Activated T-cell treated with anti-CD3 and anti-CD28 coated beads, Interleukin-2, amount 50 U/mL, for 1 hour (primary cell): ENCODE results near the gene EPB41L4A.

Experiments used
- DNase-seq: peaks from one replicate; pipeline ENCODE4 v3.0.0-alpha.2; 2020

Gene EPB41L4A

GRCh38 chr5:112350626-112351025, 68.5 kb downstream of the EPB41L4A start:
- no peak for DNase-seq

- no peak for DNase-seq
Measured at GRCh38 chr5:112349371-112349770, 69.7 kb downstream of the EPB41L4A start.

GRCh38 chr5:112348915-112349314, 70.2 kb downstream of the EPB41L4A start:
- DNase-seq: no peak

GRCh38 chr5:112348387-112348786, 70.7 kb downstream of the EPB41L4A start:
- no peak for DNase-seq

- no peak for DNase-seq
Measured at GRCh38 chr5:112346411-112347044, 72.5 kb downstream of the EPB41L4A start.

- DNase-seq: no peak
Measured at GRCh38 chr5:112344540-112344939, 74.5 kb downstream of the EPB41L4A start.

- DNase-seq: no peak
Measured at GRCh38 chr5:112342389-112342788, 76.7 kb downstream of the EPB41L4A start.

- DNase-seq: no peak
Measured at GRCh38 chr5:112339761-112340160, 79.3 kb downstream of the EPB41L4A start.

GRCh38 chr5:112338681-112339337, 80.3 kb downstream of the EPB41L4A start:
- DNase-seq: no peak

- no peak for DNase-seq
Measured at GRCh38 chr5:112333331-112333781, 85.7 kb downstream of the EPB41L4A start.

GRCh38 chr5:112331892-112332291, 87.2 kb downstream of the EPB41L4A start:
- no peak for DNase-seq

- DNase-seq: no peak
Measured at GRCh38 chr5:112329419-112330090, 89.5 kb downstream of the EPB41L4A start.

- no peak for DNase-seq
Measured at GRCh38 chr5:112323166-112323565, 95.9 kb downstream of the EPB41L4A start.

- no peak for DNase-seq
Measured at GRCh38 chr5:112320408-112320807, 98.7 kb downstream of the EPB41L4A start.

- DNase-seq: no peak
Measured at GRCh38 chr5:112318346-112318745, 100.7 kb downstream of the EPB41L4A start.

- no peak for DNase-seq
Measured at GRCh38 chr5:112317866-112318265, 101.2 kb downstream of the EPB41L4A start.

GRCh38 chr5:112316731-112317130, 102.3 kb downstream of the EPB41L4A start:
- no peak for DNase-seq

GRCh38 chr5:112316006-112316405, 103.1 kb downstream of the EPB41L4A start:
- DNase-seq: no peak

GRCh38 chr5:112312295-112313275, 106.5 kb downstream of the EPB41L4A start:
- DNase-seq: no peak

GRCh38 chr5:112310746-112311145, 108.3 kb downstream of the EPB41L4A start:
- no peak for DNase-seq

GRCh38 chr5:112308608-112309007, 110.5 kb downstream of the EPB41L4A start:
- DNase-seq: no peak

- DNase-seq: no peak
Measured at GRCh38 chr5:112306956-112307355, 112.1 kb downstream of the EPB41L4A start.

- no peak for DNase-seq
Measured at GRCh38 chr5:112304743-112305142, 114.3 kb downstream of the EPB41L4A start.
